Breast epithelium (tissue), 4 donors: Measurements from ENCODE around the gene RBPMS2. TPM values are rescaled to one million over a fixed set of nuclear protein-coding genes. Genes with fewer than 3 reads are reported as not detected.
"Not testable (repeated sequence)": the region's sequence is repeated elsewhere in the genome, so short reads cannot be mapped to it uniquely, and the experiment has no call there.

Experiments
- DNase-seq, 2 donors: peaks; one replicate each; pipeline ENCODE4 v3.0.0-alpha.2; 2019; ENCODE audit warnings: low spot score in 2 of 2
- H3K27ac ChIP-seq, 2 donors: fragments of 200-600 bp; sonication (generic) in 1 of 2; one replicate each; pipeline ENCODE4 v1.5.1; 2016 to 2019; ENCODE audit warnings: mild to moderate bottlenecking in 1 of 2
- H3K27me3 ChIP-seq, 2 donors: fragments of 200-600 bp; sonication (generic) in 1 of 2; one replicate each; pipeline versions ENCODE4 v1.5.1 to v1.6.0; 2017 to 2019; ENCODE audit warnings: control low read depth in 1 of 2, mild to moderate bottlenecking in 1 of 2
- H3K36me3 ChIP-seq: fragments of 200-600 bp; one replicate; pipeline ENCODE4 v1.5.1; 2019
- H3K4me1 ChIP-seq, 2 donors: fragments of 200-600 bp; sonication (generic); one replicate each; pipeline ENCODE4 v1.5.1; 2016 to 2019; ENCODE audit warnings: control low read depth in 1 of 2
- H3K4me3 ChIP-seq, 3 donors: fragments of 200-600 bp; sonication (generic); 1 replicate in 2 of 3; 2 replicates in 1 of 3; pipeline ENCODE4 v1.5.1; 2016 to 2019; ENCODE audit warnings: mild to moderate bottlenecking in 3 of 3, moderate library complexity in 2 of 3
- H3K9me3 ChIP-seq, 2 donors: fragments of 200-600 bp; sonication (generic) in 1 of 2; one replicate each; pipeline ENCODE4 v1.5.1; 2016 to 2019; ENCODE audit warnings: control low read depth in 1 of 2
- CTCF ChIP-seq, 3 donors: fragments of 450-650 bp; IDR thresholded peaks; one replicate each; pipeline ENCODE4 v1.5.1; 2016 to 2017; ENCODE audit warnings: antibody characterized with exemption in 3 of 3, mild to moderate bottlenecking in 3 of 3, moderate library complexity in 3 of 3
- POLR2A ChIP-seq: fragments of 450-650 bp; IDR thresholded peaks from one replicate; pipeline ENCODE4 v1.6.1; 2016; ENCODE audit warnings: antibody characterized with exemption, mild to moderate bottlenecking, moderate library complexity
- POLR2AphosphoS5 ChIP-seq, 3 donors: sonication (generic); formaldehyde crosslinking; IDR thresholded peaks; one replicate each; pipeline ENCODE4 v1.6.1; 2017; ENCODE audit warnings: antibody characterized with exemption in 3 of 3
- intact Hi-C: fragments of 100-400 bp; cut with DNase I; formaldehyde crosslinking; loops from one replicate; pipeline ENCODE4 v1.15.1; 2023; ENCODE audit warnings: low total_unique reads
- total RNA-seq, 3 donors: library from RNA; depleted of rRNA; stranded (reverse); fragments of >200 nt; gene quantifications; one replicate each; pipeline ENCODE4 v1.1.0, GENCODE V29; 2016

The RBPMS2 gene
- total RNA-seq, 3 donors from 2014 or later = 0.66 to 1.9 TPM; not detected in 1

- H3K36me3 ChIP-seq = no peaks in the 10 kb centered on the region
- TF ChIP-seq POLR2AphosphoS5 (IDR thresholded peaks at IDR 0.05) (no peak), POLR2A (no peak), CTCF (IDR thresholded peaks at IDR 0.05) (no peak)
- no peaks in the 10 kb centered on the region for H3K4me1 ChIP-seq
- intact Hi-C loops = loop anchor here (5.0 kb wide), 1 partner anchor 50 kb away; no protein-coding TSS in a partner anchor
- no peak for DNase-seq
- H3K27ac ChIP-seq = no peak overlapping the region
- peaks cover 0 to 3% of the 10 kb centered on the region in 2 donors for H3K27me3 ChIP-seq
- no peaks in the 10 kb centered on the region for H3K9me3 ChIP-seq
- H3K4me3 ChIP-seq = no peak overlapping the region
Observed at GRCh38 chr15:64807051-64807749, 31.8 kb upstream of the RBPMS2 start.

- TF ChIP-seq CTCF (IDR thresholded peaks at IDR 0.05) = no peak
- TF ChIP-seq POLR2A = no peak
- no peak for TF ChIP-seq POLR2AphosphoS5 (IDR thresholded peaks at IDR 0.05)
- no peak overlapping the region for H3K27ac ChIP-seq
- no peaks in the 10 kb centered on the region for H3K4me1 ChIP-seq
Observed at GRCh38 chr15:64806509-64806908, 31.1 kb upstream of the RBPMS2 start.

GRCh38 chr15:64804619-64805018, 29.2 kb upstream of the RBPMS2 start:
- intact Hi-C loops = loop anchor here (5.0 kb wide), 1 partner anchor 47 kb away; no protein-coding TSS in a partner anchor
- peaks cover 0 to 3% of the 10 kb centered on the region in 2 donors for H3K27me3 ChIP-seq
- no peaks in the 10 kb centered on the region for H3K36me3 ChIP-seq
- no peaks in the 10 kb centered on the region for H3K4me1 ChIP-seq
- no peak for TF ChIP-seq CTCF (IDR thresholded peaks at IDR 0.05)
- no peak for TF ChIP-seq POLR2AphosphoS5 (IDR thresholded peaks at IDR 0.05)
- no peak for TF ChIP-seq POLR2A
- H3K4me3 ChIP-seq = no peak overlapping the region
- H3K27ac ChIP-seq = no peak overlapping the region
- no peaks in the 10 kb centered on the region for H3K9me3 ChIP-seq
- DNase-seq = no peak

More at GRCh38 chr15:64806509-64806908, 31.1 kb upstream of the RBPMS2 start:
- intact Hi-C loops = loop anchor here (5.0 kb wide), 1 partner anchor 49 kb away; no protein-coding TSS in a partner anchor
- Histone ChIP-seq H3K27me3 (peaks cover 0 to 3% of the 10 kb centered on the region in 2 donors), H3K9me3 (no peaks in the 10 kb centered on the region), H3K36me3 (no peaks in the 10 kb centered on the region), H3K4me3 (no peak overlapping the region)
- no peak for DNase-seq

- H3K27ac ChIP-seq = no peak overlapping the region
- DNase-seq = no peak
- intact Hi-C loops = no loop called here
- no peak for TF ChIP-seq POLR2A
- no peak for TF ChIP-seq CTCF (IDR thresholded peaks at IDR 0.05)
- no peak for TF ChIP-seq POLR2AphosphoS5 (IDR thresholded peaks at IDR 0.05)
- no peaks in the 10 kb centered on the region for H3K9me3 ChIP-seq
- no peak overlapping the region for H3K4me3 ChIP-seq
- no peaks in the 10 kb centered on the region for H3K4me1 ChIP-seq
- H3K36me3 ChIP-seq = no peaks in the 10 kb centered on the region
- H3K27me3 ChIP-seq = peaks cover 0 to 3% of the 10 kb centered on the region in 2 donors
Observed at GRCh38 chr15:64803526-64803925, 28.1 kb upstream of the RBPMS2 start.

- H3K27ac ChIP-seq = no peak overlapping the region
- TF ChIP-seq POLR2A = no peak
Observed at GRCh38 chr15:64800476-64800875, 25.1 kb upstream of the RBPMS2 start.

GRCh38 chr15:64798905-64799304, 23.5 kb upstream of the RBPMS2 start:
- intact Hi-C loops, H3K36me3 ChIP-seq, H3K27ac ChIP-seq, H3K4me3 ChIP-seq, DNase-seq, H3K4me1 ChIP-seq, H3K9me3 ChIP-seq, H3K27me3 ChIP-seq: not testable (repeated sequence)

More at GRCh38 chr15:64800476-64800875, 25.1 kb upstream of the RBPMS2 start:
- Histone ChIP-seq H3K9me3 (no peaks in the 10 kb centered on the region), H3K4me3 (no peak overlapping the region), H3K4me1 (no peaks in the 10 kb centered on the region), H3K36me3 (no peaks in the 10 kb centered on the region), H3K27me3 (no peaks in the 10 kb centered on the region)
- intact Hi-C loops = no loop called here
- DNase-seq = no peak

GRCh38 chr15:64795921-64796320, 20.5 kb upstream of the RBPMS2 start:
- intact Hi-C loops, H3K4me1 ChIP-seq, H3K27ac ChIP-seq, H3K9me3 ChIP-seq, H3K27me3 ChIP-seq, DNase-seq, H3K36me3 ChIP-seq, H3K4me3 ChIP-seq: not testable (repeated sequence)

- DNase-seq, H3K4me1 ChIP-seq, H3K4me3 ChIP-seq, intact Hi-C loops, H3K9me3 ChIP-seq, H3K27ac ChIP-seq, H3K27me3 ChIP-seq, H3K36me3 ChIP-seq: not testable (repeated sequence)
Observed at GRCh38 chr15:64795299-64795698, 19.9 kb upstream of the RBPMS2 start.
